Muscle layer of colon (tissue), 2 donors: ENCODE measurements around the gene RPL13A.

Experiments
- H3K27ac ChIP-seq: one replicate; pipeline ENCODE4 v1.7.0; 2013; ENCODE audit warnings: low read depth, mild to moderate bottlenecking, low read length, moderate library complexity
- H3K27me3 ChIP-seq, 2 donors: one replicate each; pipeline ENCODE4 v1.7.0; 2013; ENCODE audit warnings: low read length in 2 of 2, mild to moderate bottlenecking in 2 of 2; ENCODE audit not compliant: insufficient read depth in 2 of 2, control insufficient read depth in 1 of 2
- H3K36me3 ChIP-seq: one replicate; pipeline ENCODE4 v1.7.0; 2013; ENCODE audit warnings: mild to moderate bottlenecking, low read length; ENCODE audit not compliant: insufficient read depth
- H3K4me1 ChIP-seq: one replicate; pipeline ENCODE4 v1.7.0; 2013; ENCODE audit warnings: mild to moderate bottlenecking, low read length; ENCODE audit not compliant: insufficient read depth
- H3K4me3 ChIP-seq, 2 donors: one replicate each; pipeline ENCODE4 v1.7.0; 2013; ENCODE audit warnings: low read length in 2 of 2, low read depth in 1 of 2, mild to moderate bottlenecking in 1 of 2, moderate library complexity in 1 of 2
- H3K9ac ChIP-seq: one replicate; pipeline ENCODE4 v1.7.0; 2013; ENCODE audit warnings: low read length
- H3K9me3 ChIP-seq: one replicate; pipeline ENCODE4 v1.7.0; 2013; ENCODE audit warnings: mild to moderate bottlenecking, low read length
- donor health status: abdominal sarcoma.
- donor health status: Adenocarcinoma of cecum.

RPL13A gene

DNA sequence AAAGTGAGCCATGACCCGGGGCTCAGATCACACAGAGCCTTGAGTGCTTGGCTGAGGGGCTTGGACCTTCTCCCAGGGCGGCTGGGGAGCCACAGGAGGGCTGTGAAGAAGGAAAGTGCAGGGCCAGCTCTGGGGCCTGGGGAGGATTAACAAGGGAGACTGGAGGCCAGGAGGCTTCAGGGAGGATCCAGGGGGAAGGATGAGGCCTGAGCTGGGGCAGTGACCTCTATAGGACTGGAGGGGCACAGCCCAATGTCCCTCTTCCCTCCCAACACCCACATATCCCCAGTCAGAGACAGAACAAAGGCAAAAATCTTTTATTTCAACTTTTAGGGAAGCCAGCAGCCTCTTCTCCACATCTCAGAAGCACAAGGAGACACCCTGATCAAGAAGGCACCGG, 41.4 kb upstream of the RPL13A start:
- Histone ChIP-seq H3K36me3 (peaks cover 15% of the 10 kb centered on the region), H3K9ac (no peak overlapping the region), H3K4me1 (peaks cover 3% of the 10 kb centered on the region), H3K27ac (no peak overlapping the region), H3K4me3 (no peak overlapping the region), H3K9me3 (no peaks in the 10 kb centered on the region), H3K27me3 (peaks cover 7 to 21% of the 10 kb centered on the region in 2 donors)

DNA sequence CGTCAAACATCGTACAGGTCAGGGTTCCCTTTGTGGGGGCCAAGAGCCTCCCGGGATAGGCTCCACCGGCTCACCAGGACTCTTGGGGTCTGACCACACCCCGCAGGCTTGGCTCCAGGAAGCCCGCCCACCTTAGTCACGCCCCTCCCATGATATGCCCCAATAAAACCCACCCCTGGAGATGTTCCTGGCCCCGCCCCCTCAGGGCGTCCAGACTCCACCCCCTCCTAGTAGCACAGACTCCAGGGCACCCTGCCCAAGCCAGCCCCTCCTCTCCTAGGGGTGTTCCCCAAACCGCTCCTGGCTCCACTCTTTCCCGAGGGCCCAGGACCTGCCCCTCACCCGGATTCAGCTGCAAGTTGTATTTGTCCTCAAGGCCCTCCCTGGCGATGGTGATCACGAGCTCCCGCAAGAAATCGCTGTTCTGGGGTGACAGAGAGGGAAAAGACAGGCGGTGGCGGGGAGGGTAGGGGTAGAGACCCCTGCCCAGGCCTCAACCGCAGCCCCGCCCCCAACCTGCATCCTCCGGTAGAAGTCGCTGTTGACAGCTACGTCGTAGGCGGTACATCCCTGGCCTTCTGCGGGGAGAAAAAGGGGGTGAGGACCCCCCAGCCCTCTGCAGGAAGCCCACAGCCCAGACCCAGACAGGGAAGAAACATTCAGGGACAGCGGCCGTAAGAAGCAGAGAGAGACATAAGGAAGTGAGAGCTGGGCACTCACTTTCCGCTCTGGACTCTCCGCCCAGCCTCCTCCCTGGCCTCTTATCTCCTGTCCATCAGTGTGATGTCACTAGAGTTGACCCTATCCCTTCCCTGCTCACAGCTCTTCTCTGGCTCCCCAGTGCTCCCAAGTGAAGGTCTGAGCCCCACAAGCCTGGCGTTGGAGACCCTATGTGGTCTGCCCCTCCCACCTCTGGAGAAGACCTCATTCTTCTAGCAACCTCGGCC, 39.6 kb upstream of the RPL13A start:
- H3K4me1 ChIP-seq: peaks cover 3% of the 10 kb centered on the region
- H3K4me3 ChIP-seq: no peak overlapping the region
- peaks cover 15% of the 10 kb centered on the region for H3K36me3 ChIP-seq
- H3K27me3 ChIP-seq: peaks cover 0 to 6% of the 10 kb centered on the region in 2 donors
- H3K9ac ChIP-seq: no peak overlapping the region
- no peak overlapping the region for H3K27ac ChIP-seq
- H3K9me3 ChIP-seq: no peaks in the 10 kb centered on the region

DNA sequence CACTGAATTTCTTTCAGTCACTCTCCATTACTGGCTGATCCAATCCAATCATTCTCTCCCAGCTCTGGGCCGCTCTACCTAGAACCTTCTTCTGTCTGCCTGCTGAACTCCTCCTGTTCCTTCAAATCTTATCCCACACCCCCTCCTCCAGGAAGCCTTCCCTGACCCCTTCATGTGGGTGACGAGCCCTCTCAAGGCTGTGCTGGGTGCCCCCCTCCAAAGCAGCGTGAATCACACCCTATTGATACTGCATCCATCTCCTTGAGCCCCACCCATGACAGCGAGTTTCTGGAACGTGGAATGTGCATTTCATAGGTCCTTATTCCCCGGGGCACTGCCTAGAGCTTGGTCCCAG, 39.0 kb upstream of the RPL13A start:
- H3K4me3 ChIP-seq: no peak overlapping the region
- no peak overlapping the region for H3K27ac ChIP-seq
- H3K9me3 ChIP-seq: no peaks in the 10 kb centered on the region
- H3K9ac ChIP-seq: no peak overlapping the region
- peaks cover 15% of the 10 kb centered on the region for H3K36me3 ChIP-seq
- H3K27me3 ChIP-seq: no peaks in the 10 kb centered on the region
- peaks cover 3% of the 10 kb centered on the region for H3K4me1 ChIP-seq

DNA sequence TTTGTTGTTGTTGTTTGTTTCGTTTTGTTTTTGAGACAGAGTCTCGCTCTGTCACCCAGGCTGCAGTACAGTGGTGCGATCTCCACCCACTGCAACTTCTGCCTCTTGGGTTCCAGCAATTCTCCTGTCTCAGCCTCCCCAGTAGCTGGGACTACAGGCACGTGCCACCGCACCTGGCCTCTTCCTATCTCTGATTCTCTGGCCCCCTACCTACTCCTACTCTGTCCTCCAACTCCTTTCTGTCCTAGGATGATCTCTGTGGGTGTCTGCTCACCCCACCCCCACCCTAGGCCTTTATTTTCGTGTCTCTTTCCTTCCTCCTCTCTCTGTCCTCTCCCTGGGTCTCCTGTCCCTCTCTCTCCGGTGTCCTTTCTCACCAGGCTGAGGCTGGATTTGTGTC, 37.0 kb upstream of the RPL13A start:
- no peak overlapping the region for H3K27ac ChIP-seq
- H3K27me3 ChIP-seq: no peaks in the 10 kb centered on the region
- H3K36me3 ChIP-seq: peaks cover 15% of the 10 kb centered on the region
- no peaks in the 10 kb centered on the region for H3K9me3 ChIP-seq
- no peak overlapping the region for H3K9ac ChIP-seq
- peaks cover 12% of the 10 kb centered on the region for H3K4me1 ChIP-seq
- H3K4me3 ChIP-seq: peak overlapping the region in 1 of 2 donors; percentile 91

DNA sequence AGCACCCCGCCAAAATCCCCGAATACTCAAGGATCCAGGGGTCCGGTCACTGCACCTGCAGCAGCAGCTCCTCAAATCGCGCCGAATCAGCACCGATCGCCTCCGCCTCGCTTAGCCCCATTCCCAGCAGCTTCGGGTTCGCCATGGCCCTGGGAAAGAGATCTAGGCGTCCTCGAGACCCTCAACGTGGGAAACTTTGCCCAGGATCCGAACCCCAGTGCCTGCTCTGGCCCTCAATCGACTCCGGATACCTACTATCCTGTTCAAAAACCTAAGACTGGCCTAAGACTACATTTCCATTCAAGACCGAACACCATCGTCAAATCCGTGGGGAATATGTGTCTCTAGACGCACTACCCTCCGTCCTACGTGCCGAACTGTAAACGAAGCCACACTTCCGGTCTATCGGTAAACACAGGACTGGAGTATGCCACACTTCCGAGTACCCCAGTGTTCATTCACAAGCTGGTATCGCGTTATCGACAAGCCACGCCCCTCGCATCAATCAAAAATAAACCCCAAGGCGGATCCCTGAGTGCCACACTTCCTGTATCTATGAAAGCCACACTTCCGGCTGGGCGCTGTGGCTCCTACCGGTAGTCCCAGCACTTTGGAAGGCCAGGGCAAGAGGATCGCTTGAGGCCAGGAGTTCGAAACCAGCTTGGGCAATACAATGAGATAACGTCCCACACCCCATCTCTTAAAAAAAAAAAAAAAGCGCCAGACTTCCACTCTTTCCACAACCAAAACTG, 35.8 kb upstream of the RPL13A start, which contains the start of gene PIH1D1:
Gene PIH1D1, minus strand, starts transcription at position 385 of the 752 bp plus-strand sequence. Its CDS starts 240 bp downstream, at position 145.
- Histone ChIP-seq H3K27me3 (no peaks in the 10 kb centered on the region), H3K27ac (peak within 1 kb of the TSS; percentile 75), H3K4me1 (peaks cover 12% of the 10 kb centered on the region), H3K4me3 (peak within 1 kb of the TSS; percentile 76 to 91), H3K36me3 (peaks cover 12% of the 10 kb centered on the region), H3K9me3 (no peaks in the 10 kb centered on the region), H3K9ac (peak within 1 kb of the TSS; percentile 81)

DNA sequence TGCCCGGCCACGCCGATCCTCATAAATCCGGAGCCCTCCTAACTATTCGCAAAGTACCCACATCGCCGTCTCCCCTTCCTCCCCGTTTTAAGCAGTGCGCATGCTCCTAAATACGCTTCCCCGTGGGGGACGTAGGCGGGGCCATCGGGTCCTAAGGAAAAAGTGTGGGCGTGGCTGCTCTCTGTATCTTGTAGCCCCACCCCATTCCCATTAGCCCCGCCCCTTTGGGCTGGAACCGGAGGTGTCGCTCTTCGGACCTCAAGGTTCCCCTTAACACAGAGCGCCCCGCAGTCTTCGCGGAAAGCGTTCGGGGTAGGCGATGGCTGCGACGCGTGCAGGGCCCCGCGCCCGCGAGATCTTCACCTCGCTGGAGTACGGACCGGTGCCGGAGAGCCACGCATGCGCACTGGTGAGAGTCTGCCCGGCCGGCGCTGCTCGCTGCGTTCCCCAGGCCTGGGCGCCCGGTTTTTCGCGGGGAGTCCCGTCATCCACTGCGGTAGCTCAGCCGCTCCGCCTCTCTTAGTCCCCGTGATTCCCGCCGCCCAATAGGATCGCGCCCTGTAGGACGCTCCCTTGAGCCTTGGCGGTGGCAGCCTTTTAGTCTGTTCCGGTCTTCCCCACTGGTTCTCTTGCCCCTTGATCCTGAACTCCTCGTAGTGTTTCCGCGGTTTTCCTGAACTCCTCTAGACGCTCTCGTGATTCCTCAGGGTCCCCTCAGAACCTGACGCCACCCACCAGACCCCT, 34.2 kb upstream of the RPL13A start, which contains the start of gene ALDH16A1:
Gene ALDH16A1, plus strand, starts transcription at position 213 of the 744 bp plus-strand sequence. Its CDS starts 107 bp downstream, at position 320.
- peak within 1 kb of the TSS; percentile 40 to 91 for H3K4me3 ChIP-seq
- peaks cover 12% of the 10 kb centered on the region for H3K4me1 ChIP-seq
- H3K9ac ChIP-seq: peak within 1 kb of the TSS; percentile 86
- H3K36me3 ChIP-seq: peaks cover 10% of the 10 kb centered on the region
- H3K27me3 ChIP-seq: no peaks in the 10 kb centered on the region
- no peaks in the 10 kb centered on the region for H3K9me3 ChIP-seq
- H3K27ac ChIP-seq: peak within 1 kb of the TSS; percentile 75

DNA sequence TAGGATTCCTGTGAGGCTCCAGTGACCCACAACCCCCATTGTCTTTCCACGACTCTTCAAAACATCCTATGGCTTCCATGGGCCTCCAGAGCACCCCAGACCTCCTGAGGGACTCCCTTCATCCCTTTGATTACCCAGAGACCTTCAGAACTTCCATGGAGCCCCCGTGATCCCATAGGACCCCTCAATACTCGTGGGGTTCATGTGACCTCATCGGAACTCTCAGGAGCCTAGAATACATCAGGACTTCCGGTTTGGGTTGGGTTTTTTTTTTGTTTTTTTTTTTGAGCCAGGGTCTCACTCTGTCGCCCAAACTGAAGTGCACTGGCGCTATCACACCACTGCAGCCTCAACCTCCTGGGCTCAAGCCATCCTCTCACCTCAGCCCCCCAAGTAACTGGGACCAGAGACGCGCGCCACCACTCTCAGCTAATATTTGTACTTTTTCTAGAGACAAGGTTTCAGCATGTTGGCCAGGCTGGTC, 33.6 kb upstream of the RPL13A start:
- Histone ChIP-seq H3K27me3 (no peaks in the 10 kb centered on the region), H3K4me1 (peaks cover 12% of the 10 kb centered on the region), H3K9ac (peak overlapping the region; percentile 86), H3K4me3 (peak overlapping the region; percentile 40 to 80), H3K9me3 (no peaks in the 10 kb centered on the region), H3K36me3 (peaks cover 7% of the 10 kb centered on the region), H3K27ac (peak overlapping the region; percentile 75)

DNA sequence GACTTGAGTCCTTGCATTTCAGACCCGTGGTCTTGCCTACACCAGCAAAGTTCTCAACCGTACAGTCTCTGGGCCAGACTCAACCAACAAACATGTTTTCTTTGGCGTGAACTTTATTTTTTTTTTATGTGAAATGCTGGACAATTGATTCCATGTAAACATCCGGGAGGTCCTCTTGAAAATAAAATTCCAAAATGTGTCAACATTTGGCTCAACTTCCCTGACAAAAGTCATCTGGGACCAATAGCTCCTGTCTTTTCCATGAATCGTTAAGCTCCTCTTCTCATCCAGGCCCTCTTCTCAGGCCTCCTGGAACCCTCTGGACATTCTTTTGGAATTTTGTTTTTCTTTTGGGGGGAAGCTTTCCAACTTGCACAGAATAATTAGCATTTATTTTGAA, 31.6 kb upstream of the RPL13A start:
- no peak overlapping the region for H3K4me3 ChIP-seq
- no peaks in the 10 kb centered on the region for H3K9me3 ChIP-seq
- no peaks in the 10 kb centered on the region for H3K36me3 ChIP-seq
- H3K27ac ChIP-seq: no peak overlapping the region
- no peaks in the 10 kb centered on the region for H3K27me3 ChIP-seq
- H3K4me1 ChIP-seq: peaks cover 9% of the 10 kb centered on the region
- H3K9ac ChIP-seq: no peak overlapping the region

DNA sequence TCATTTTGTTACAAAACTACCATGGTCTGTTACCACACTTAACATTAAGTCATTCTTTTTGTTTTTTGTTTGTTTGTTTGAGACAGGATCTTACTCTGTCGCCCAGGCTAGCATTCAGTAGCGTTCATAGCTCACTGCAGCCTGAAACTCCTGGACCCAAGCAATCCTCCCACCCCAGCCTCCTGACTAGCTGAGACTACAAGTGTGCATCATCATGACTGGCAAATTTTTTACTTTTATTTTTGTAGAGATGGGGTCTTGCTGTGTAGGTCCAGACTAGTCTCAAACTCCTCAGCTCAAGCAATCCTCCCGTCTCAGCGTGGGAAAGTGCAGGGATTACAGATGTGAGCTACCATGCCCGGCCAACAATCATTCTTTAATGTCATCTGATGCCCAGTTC, 31.1 kb upstream of the RPL13A start:
- Histone ChIP-seq H3K9ac (no peak overlapping the region), H3K27ac (no peak overlapping the region), H3K9me3 (no peaks in the 10 kb centered on the region), H3K4me3 (no peak overlapping the region), H3K4me1 (peaks cover 8% of the 10 kb centered on the region), H3K36me3 (no peaks in the 10 kb centered on the region), H3K27me3 (no peaks in the 10 kb centered on the region)

DNA sequence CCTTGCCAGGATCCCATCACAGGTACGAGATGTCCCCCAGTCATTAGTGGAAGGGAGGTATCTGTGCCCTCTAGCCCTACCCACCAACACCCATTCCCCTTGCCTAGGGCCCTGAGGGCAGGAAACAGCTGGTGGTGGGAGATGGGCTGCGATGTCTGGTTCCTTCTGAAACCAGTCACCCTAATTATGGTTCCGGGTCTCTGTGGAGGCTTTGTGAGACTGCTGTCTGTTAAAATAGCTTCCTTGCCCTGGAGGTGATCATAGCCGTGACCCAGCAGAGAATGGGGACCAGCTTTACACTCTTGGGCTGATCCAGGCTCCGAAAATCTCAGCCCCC, 28.9 kb upstream of the RPL13A start:
- Histone ChIP-seq H3K36me3 (no peaks in the 10 kb centered on the region), H3K4me1 (peaks cover 8% of the 10 kb centered on the region), H3K4me3 (no peak overlapping the region), H3K9me3 (no peaks in the 10 kb centered on the region), H3K27ac (no peak overlapping the region), H3K27me3 (no peaks in the 10 kb centered on the region), H3K9ac (no peak overlapping the region)

DNA sequence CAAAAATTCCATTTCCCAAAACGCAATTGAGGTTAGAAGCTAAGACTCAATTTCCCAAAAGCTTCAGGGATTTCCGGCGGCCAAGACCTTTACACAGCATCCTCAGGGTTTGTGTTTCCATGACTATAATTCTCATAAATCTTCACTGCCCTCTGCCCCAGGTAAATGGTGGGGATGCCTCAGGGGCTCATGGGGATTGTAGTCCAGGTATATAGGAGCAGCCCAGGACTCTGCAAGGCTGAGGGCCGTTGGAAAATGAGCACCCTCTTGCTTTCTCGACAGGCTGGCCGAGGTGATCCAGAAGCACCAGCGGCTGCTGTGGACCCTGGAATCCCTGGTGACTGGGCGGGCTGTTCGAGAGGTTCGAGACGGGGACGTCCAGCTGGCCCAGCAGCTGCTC, 28.0 kb upstream of the RPL13A start:
- H3K27ac ChIP-seq: no peak overlapping the region

More for the DNA sequence above, 28.0 kb upstream of the RPL13A start:
- Histone ChIP-seq H3K4me1 (peaks cover 1% of the 10 kb centered on the region), H3K9ac (no peak overlapping the region), H3K9me3 (no peaks in the 10 kb centered on the region), H3K27me3 (no peaks in the 10 kb centered on the region), H3K4me3 (no peak overlapping the region), H3K36me3 (no peaks in the 10 kb centered on the region)
